GM12878 (cell line): ENCODE measurements around the gene GCSAM. TPM values are rescaled to one million over a fixed set of nuclear protein-coding genes. Genes with fewer than 3 reads are reported as not detected.

Experiments
- ATAC-seq: fragments of 200-7000 bp; cut with Tn5 transposase; 3 replicates; pipeline ENCODE4 v1.9.1; 2020; ENCODE audit warnings: mild to moderate bottlenecking, moderate library complexity
- BruUV-seq: library from RNA; stranded (reverse); fragments of 400-500 nt; replicated peaks from 2 replicates; lab custom pipeline; 2021; lab: Mats Ljungman, UMichigan
- CTCF ChIA-PET: fragments of 300-600 bp; sonication (Branson Sonifier 250); formaldehyde crosslinking; extraction: SDS; loops from one replicate; lab custom pipeline; 2021; ENCODE audit warnings: inconsistent platforms; lab: Yijun Ruan, JAX
- POLR2A ChIA-PET: fragments of 350-600 bp; formaldehyde crosslinking; extraction: SDS; loops from one replicate; lab custom pipeline; 2021; ENCODE audit warnings: inconsistent platforms; lab: Charles Lee
- RAD21 ChIA-PET: fragments of 300-600 bp; sonication (Branson Sonifier 250); formaldehyde crosslinking; loops from one replicate; lab custom pipeline; 2023; ENCODE audit warnings: antibody characterized with exemption; ENCODE audit not compliant: unreplicated experiment; lab: Charles Lee
- SMC1A ChIA-PET: fragments of 300-600 bp; sonication (Branson Sonifier 250); formaldehyde crosslinking; loops from one replicate; lab custom pipeline; 2023; ENCODE audit not compliant: unreplicated experiment, uncharacterized antibody; lab: Charles Lee
- DNase-seq: peaks from one replicate; pipeline ENCODE4 v3.0.0-alpha.2; 2011; ENCODE audit warnings: low read depth, low spot score
- FAIRE-seq: peaks from 3 replicates; lab custom pipeline; 2011; peaks lifted over from hg19 to GRCh38; lab: Jason Lieb, UNC
- H2AFZ ChIP-seq: 2 replicates; pipeline ENCODE4 v1.6.0; 2011; ENCODE audit warnings: low read depth, low read length, control low read depth; ENCODE audit not compliant: control insufficient read depth
- H3K27ac ChIP-seq: 2 replicates; pipeline ENCODE4 v1.5.1; 2011; ENCODE audit warnings: control low read depth; ENCODE audit not compliant: control insufficient read depth, insufficient read depth
- H3K27me3 ChIP-seq, 2 experiments: replicated peaks in 1 of 2; 2 replicates each; pipeline versions ENCODE4 v1.6.0 to v1.6.1; 2011; ENCODE audit warnings: low read length in 1 of 2; ENCODE audit not compliant: control insufficient read depth in 2 of 2, insufficient read depth in 2 of 2
- H3K36me3 ChIP-seq, 2 experiments: 2 replicates each; pipeline ENCODE4 v1.5.1; 2011; ENCODE audit warnings: low read length in 1 of 2; ENCODE audit not compliant: control insufficient read depth in 2 of 2, insufficient read depth in 2 of 2
- H3K4me1 ChIP-seq: 2 replicates; pipeline ENCODE4 v1.6.1; 2011; ENCODE audit warnings: mild to moderate bottlenecking, low read length, moderate library complexity, mixed read lengths; ENCODE audit not compliant: control insufficient read depth, insufficient read depth
- H3K4me2 ChIP-seq: 2 replicates; pipeline ENCODE4 v1.6.0; 2011; ENCODE audit warnings: control low read depth; ENCODE audit not compliant: control insufficient read depth, insufficient read depth
- H3K4me3 ChIP-seq: fragments of 200-600 bp; sonication (generic); 2 replicates; pipeline ENCODE4 v1.5.1; 2016
- H3K79me2 ChIP-seq: 2 replicates; pipeline ENCODE4 v1.6.0; 2011; ENCODE audit warnings: low read length; ENCODE audit not compliant: control insufficient read depth, insufficient read depth
- H3K9ac ChIP-seq: 2 replicates; pipeline ENCODE4 v1.8.0; 2011; ENCODE audit warnings: low read length, control low read depth, mixed read lengths; ENCODE audit not compliant: control insufficient read depth, insufficient read depth
- H3K9me3 ChIP-seq: replicated peaks from 3 replicates; pipeline ENCODE4 v1.5.1; 2011; ENCODE audit warnings: mild to moderate bottlenecking, low read length; ENCODE audit not compliant: control insufficient read depth, insufficient read depth
- H4K20me1 ChIP-seq: 2 replicates; pipeline ENCODE4 v1.6.0; 2011; ENCODE audit not compliant: control insufficient read depth, insufficient read depth
- CHD2 ChIP-seq: IDR thresholded peaks from 2 replicates; pipeline ENCODE4 v1.6.1; 2011; ENCODE audit warnings: low read depth, low read length, improper control_type of control experiment, borderline replicate concordance
- FOS ChIP-seq: IDR thresholded peaks from 3 replicates; pipeline ENCODE4 v1.6.1; 2011; ENCODE audit warnings: borderline replicate concordance; ENCODE audit not compliant: insufficient read length; ENCODE audit errors: extremely low read depth
- GATAD2B ChIP-seq: fragments of 450-650 bp; conservative IDR thresholded peaks from 2 replicates; pipeline ENCODE4 v1.6.1; 2017; ENCODE audit warnings: low read depth, mild to moderate bottlenecking, moderate library complexity
- HDGF ChIP-seq: fragments of 450-650 bp; IDR thresholded peaks from 2 replicates; pipeline ENCODE4 v1.6.1; 2016; ENCODE audit warnings: antibody characterized with exemption
- IKZF1 ChIP-seq: fragments of 450-650 bp; conservative IDR thresholded peaks from 2 replicates; pipeline ENCODE4 v1.6.1; 2017; ENCODE audit warnings: antibody characterized with exemption, mild to moderate bottlenecking
- RB1 ChIP-seq: fragments of 450-650 bp; formaldehyde crosslinking; IDR thresholded peaks from 2 replicates; pipeline ENCODE4 v1.6.1; 2017; ENCODE audit warnings: mild to moderate bottlenecking, borderline replicate concordance
- SIN3A ChIP-seq: IDR thresholded peaks from 2 replicates; pipeline ENCODE4 v1.6.1; 2012; ENCODE audit warnings: low read depth, low read length, improper control_type of control experiment
- ZNF217 ChIP-seq: fragments of 450-650 bp; IDR thresholded peaks from 2 replicates; pipeline ENCODE4 v1.6.1; 2017; ENCODE audit warnings: antibody characterized with exemption, mild to moderate bottlenecking
- ZSCAN29 ChIP-seq: fragments of 450-650 bp; IDR thresholded peaks from 2 replicates; pipeline ENCODE4 v1.6.1; 2017; ENCODE audit warnings: mild to moderate bottlenecking, moderate library complexity
- ZZZ3 ChIP-seq: IDR thresholded peaks from 2 replicates; pipeline ENCODE4 v1.6.1; 2011; ENCODE audit warnings: low read depth; ENCODE audit not compliant: control insufficient read depth, insufficient read length
- WGBS: methylation state at CpG from one replicate; pipeline ENCODE4 v1.1.6; 2016; ENCODE audit warnings: low lambda C conversion rate; ENCODE audit not compliant: insufficient replicate concordance, insufficient coverage; ENCODE audit errors: missing lambda C conversion rate; 5-methylcytosine and 5-hydroxymethylcytosine counted together
- in situ Hi-C: fragments of 300-500 bp; cut with MboI; formaldehyde crosslinking; loops from 9 replicates; pipeline ENCODE4 v1.14.3; 2018; ENCODE audit warnings: mixed read lengths
- intact Hi-C: fragments of 100-400 bp; cut with micrococcal nuclease; formaldehyde crosslinking; loops from one replicate; pipeline ENCODE4 v1.14.2; 2022; ENCODE audit not compliant: unreplicated experiment
- polyA plus RNA-seq, 11 experiments: library from polyadenylated mRNA; depleted of rRNA in 4 of 11; unstranded in 6 of 11; stranded (reverse) in 5 of 11; fragments of >200 nt; fragmentation: Nextera tagmentation in 4 of 11; fragmentation: Illumina TruSeq in 1 of 11; extraction: Ambion mirVana in 4 of 11; extraction: Trizol in 1 of 11; gene quantifications; 1 replicate in 1 of 11; 2 replicates in 10 of 11; pipeline versions ENCODE4 v1.2.1 to v1.2.3, GENCODE V29; 2011 to 2016; ENCODE audit warnings: inconsistent platforms in 2 of 11, missing spikeins in 2 of 11, low read depth in 1 of 11
- total RNA-seq, 4 experiments: library from RNA; depleted of rRNA in 3 of 4; stranded (reverse); fragments of >200 nt in 3 of 4; fragmentation: Illumina TruSeq in 1 of 4; extraction: Trizol in 1 of 4; gene quantifications; 2 replicates each; pipeline versions ENCODE4 v1.2.1 to v1.2.3, GENCODE V29; 2013 to 2021
- TF ChIP-seq, protein P1 (sequence below): fragments of 450-650 bp; IDR thresholded peaks from 2 replicates; pipeline ENCODE4 v1.6.1; 2017; ENCODE audit warnings: low read depth, mild to moderate bottlenecking, moderate library complexity
- TF ChIP-seq, protein P2 (sequence below): IDR thresholded peaks from 2 replicates; pipeline ENCODE4 v1.6.1; 2012; ENCODE audit warnings: low read depth, low read length, improper control_type of control experiment
- TF ChIP-seq, protein P3 (sequence below), 3 experiments: IDR thresholded peaks in 2 of 3; conservative IDR thresholded peaks in 1 of 3; 2 replicates each; pipeline ENCODE4 v1.5.1; 2011; ENCODE audit warnings: low read depth in 3 of 3, low read length in 3 of 3, mild to moderate bottlenecking in 3 of 3, control low read depth in 2 of 3, moderate library complexity in 2 of 3, inconsistent platforms in 1 of 3, mixed read lengths in 1 of 3; ENCODE audit not compliant: control insufficient read depth in 2 of 3, insufficient read depth in 1 of 3; ENCODE audit errors: extremely low read depth in 1 of 3

Gene GCSAM
- total and polyA plus RNA-seq, 10 of the 15 experiments (the other 5 are each of a cell fraction or from before 2014, with no cell fraction given), result 81.5 to 407 (median 107) TPM

DNA sequence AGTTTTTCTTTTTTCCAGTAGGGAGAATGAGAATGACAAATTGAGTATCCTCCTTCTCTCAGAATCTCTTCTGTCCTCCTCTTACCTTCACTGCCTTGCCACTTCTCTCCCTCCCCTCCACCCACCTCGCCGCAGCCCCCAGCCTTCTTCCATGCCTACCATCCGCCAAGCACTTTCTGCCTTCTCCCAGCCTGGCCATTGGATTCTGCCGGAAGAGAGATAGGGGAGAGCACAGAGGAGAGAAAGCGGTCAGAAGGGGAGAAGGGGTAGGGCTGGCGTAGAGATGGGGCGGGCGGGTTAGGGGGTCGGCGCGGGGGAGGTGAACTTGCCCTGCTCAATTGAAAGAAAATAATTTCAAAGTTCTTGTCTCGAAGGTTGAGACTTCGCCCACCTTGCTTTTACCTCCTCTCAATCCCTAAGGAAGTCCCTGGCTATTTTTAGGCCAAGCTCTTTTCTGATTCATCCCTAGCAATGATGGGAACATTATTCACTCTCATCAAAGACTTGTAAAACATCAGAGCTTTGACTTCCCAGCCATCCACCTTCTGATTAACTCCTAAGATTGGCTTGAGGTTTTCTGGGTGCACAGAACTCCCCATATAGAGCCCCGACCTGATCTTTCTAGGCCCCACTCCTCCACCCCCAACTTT is 46.0 kb downstream of the GCSAM start (continued):
- no peak for TF ChIP-seq FOS
- TF ChIP-seq, protein P1, sequence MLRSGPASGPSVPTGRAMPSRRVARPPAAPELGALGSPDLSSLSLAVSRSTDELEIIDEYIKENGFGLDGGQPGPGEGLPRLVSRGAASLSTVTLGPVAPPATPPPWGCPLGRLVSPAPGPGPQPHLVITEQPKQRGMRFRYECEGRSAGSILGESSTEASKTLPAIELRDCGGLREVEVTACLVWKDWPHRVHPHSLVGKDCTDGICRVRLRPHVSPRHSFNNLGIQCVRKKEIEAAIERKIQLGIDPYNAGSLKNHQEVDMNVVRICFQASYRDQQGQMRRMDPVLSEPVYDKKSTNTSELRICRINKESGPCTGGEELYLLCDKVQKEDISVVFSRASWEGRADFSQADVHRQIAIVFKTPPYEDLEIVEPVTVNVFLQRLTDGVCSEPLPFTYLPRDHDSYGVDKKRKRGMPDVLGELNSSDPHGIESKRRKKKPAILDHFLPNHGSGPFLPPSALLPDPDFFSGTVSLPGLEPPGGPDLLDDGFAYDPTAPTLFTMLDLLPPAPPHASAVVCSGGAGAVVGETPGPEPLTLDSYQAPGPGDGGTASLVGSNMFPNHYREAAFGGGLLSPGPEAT, result no peak
- TF ChIP-seq, all 136 proteins: peak for 0

DNA sequence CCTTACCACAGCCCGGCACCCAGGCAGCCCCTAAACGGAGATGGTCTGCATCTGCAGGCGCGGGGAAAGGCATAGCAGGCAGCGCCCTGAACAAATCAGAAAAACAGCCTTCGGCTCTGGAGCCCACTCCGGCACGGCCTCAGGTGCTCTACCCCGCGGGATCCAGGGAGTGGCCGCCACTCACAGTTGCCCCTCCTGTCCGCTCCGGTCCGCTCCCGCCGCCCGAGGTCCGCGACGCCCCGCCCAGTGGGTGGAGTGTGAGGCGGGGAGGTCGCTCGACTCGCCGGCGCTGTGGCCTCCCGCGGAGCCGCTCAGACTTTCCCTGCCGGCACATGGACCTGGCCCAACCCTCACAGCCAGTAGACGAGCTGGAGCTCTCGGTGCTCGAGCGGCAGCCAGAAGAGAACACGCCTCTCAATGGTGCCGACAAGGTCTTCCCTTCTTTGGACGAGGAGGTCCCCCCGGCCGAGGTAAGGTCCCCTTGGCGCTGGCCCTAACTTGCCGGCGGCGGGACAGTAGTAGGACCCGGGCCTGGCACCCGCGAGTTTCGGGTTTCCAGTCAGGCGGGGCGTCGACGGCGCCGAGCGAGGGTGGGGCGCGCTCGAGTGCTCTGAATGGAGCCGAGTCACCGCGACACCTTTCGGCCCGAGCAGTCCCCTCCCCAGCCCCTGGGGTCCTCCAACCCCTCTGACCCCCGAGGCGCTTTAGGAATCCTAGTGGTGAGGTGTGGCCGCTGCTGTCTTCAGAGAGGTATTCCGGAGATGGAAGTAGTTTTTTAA is 46.8 kb downstream of the GCSAM start, which contains the start of gene C3orf52:
Gene C3orf52 (plus strand): TSS at position 314 of the 779 bp plus-strand sequence. CDS start 19 bp downstream, at position 333.
- no TSS peak for BruUV-seq
- intact Hi-C loops, result no loop called here
- Histone ChIP-seq H3K27me3 (peaks cover 7 to 13% of the 10 kb centered on the region in 2 experiments), H2AFZ (peak within 1 kb of the TSS; percentile 78), H3K9ac (peak within 1 kb of the TSS; percentile 35; the same call in 1 of the 2 replicates), H3K4me3 (peak within 1 kb of the TSS; percentile 76), H3K27ac (no peak within 1 kb of the TSS), H3K36me3 (no peaks in the 10 kb centered on the region), H3K9me3 (no peaks in the 10 kb centered on the region), H3K4me2 (peak within 1 kb of the TSS; percentile 100), H3K79me2 (no peaks in the 10 kb centered on the region), H4K20me1 (no peaks in the 10 kb centered on the region), H3K4me1 (peaks cover 4% of the 10 kb centered on the region)
- POLR2A ChIA-PET, result no interaction called here
- 4% methylated on average over 67 of the region's 67 CpGs for WGBS
- RAD21 ChIA-PET, result no interaction called here
- in situ Hi-C loops, result no loop called here
- ATAC-seq (peak; percentile 93), DNase-seq (no peak), FAIRE-seq (no peak)
- 0 out of 2 replicates have a peak, but pooled peaks have one; percentile 41 for TF ChIP-seq RB1
- peak; percentile 45; the same call in 1 of the 2 replicates for TF ChIP-seq IKZF1
- no peak for TF ChIP-seq ZNF217
- 0 out of 2 replicates have a peak, but pooled peaks have one; percentile 25 for TF ChIP-seq CHD2
- TF ChIP-seq, protein P2, sequence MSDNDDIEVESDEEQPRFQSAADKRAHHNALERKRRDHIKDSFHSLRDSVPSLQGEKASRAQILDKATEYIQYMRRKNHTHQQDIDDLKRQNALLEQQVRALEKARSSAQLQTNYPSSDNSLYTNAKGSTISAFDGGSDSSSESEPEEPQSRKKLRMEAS, result 0 out of 2 replicates have a peak, but pooled peaks have one; percentile 33
- TF ChIP-seq ZSCAN29, result no peak
- 0 out of 2 replicates have a peak, but pooled peaks have one; percentile 28 for TF ChIP-seq GATAD2B
- peak; percentile 42; the same call in 1 of the 2 replicates for TF ChIP-seq SIN3A
- TF ChIP-seq, protein P3, sequence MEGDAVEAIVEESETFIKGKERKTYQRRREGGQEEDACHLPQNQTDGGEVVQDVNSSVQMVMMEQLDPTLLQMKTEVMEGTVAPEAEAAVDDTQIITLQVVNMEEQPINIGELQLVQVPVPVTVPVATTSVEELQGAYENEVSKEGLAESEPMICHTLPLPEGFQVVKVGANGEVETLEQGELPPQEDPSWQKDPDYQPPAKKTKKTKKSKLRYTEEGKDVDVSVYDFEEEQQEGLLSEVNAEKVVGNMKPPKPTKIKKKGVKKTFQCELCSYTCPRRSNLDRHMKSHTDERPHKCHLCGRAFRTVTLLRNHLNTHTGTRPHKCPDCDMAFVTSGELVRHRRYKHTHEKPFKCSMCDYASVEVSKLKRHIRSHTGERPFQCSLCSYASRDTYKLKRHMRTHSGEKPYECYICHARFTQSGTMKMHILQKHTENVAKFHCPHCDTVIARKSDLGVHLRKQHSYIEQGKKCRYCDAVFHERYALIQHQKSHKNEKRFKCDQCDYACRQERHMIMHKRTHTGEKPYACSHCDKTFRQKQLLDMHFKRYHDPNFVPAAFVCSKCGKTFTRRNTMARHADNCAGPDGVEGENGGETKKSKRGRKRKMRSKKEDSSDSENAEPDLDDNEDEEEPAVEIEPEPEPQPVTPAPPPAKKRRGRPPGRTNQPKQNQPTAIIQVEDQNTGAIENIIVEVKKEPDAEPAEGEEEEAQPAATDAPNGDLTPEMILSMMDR (IDR thresholded peaks at IDR 0.05 in 2 of 3, conservative IDR thresholded peaks at IDR 0.05 in 1 of 3; ENCODE audit: control insufficient read depth in 2 of 3, extremely low read depth in 1 of 3, insufficient read depth in 1 of 3, low read depth in 3 of 3, low read length in 3 of 3), result 0 out of 6 replicates have a peak, but pooled peaks of 1 of the 3 experiments have one; percentile 22
- TF ChIP-seq HDGF, result peak; percentile 38; the same call in 1 of the 2 replicates
- no peak for TF ChIP-seq ZZZ3
- CTCF ChIA-PET, result no interaction called here
- SMC1A ChIA-PET, result no interaction called here
